HCT116 (cell line): ENCODE measurements around the gene ARHGAP19.

ENCODE experiments used
- CTCF ChIP-seq, 3 experiments: fragments of 200-600 bp in 1 of 3; sonication (generic) in 1 of 3; IDR thresholded peaks in 2 of 3; conservative IDR thresholded peaks in 1 of 3; 2 replicates each; pipeline ENCODE4 v1.5.1; 2012 to 2017; ENCODE audit warnings: low read depth in 2 of 3, low read length in 2 of 3, antibody characterized with exemption in 1 of 3, borderline replicate concordance in 1 of 3, control low read depth in 1 of 3, mild to moderate bottlenecking in 1 of 3, mixed read lengths in 1 of 3, mixed run types in 1 of 3, moderate library complexity in 1 of 3; ENCODE audit not compliant: insufficient read depth in 1 of 3
- ELF1 ChIP-seq: IDR thresholded peaks from 2 replicates; pipeline ENCODE4 v1.6.1; 2012; ENCODE audit warnings: low read depth, borderline replicate concordance
- EZH2 ChIP-seq: fragments of 200-600 bp; sonication (generic); IDR thresholded peaks from 2 replicates; pipeline ENCODE4 v1.6.1; 2017; ENCODE audit warnings: antibody characterized with exemption, mixed run types
- EZH2phosphoT487 ChIP-seq: fragments of 200-600 bp; IDR thresholded peaks from 2 replicates; pipeline ENCODE4 v1.6.1; 2018; ENCODE audit warnings: antibody characterized with exemption, borderline replicate concordance
- JUND ChIP-seq: IDR thresholded peaks from 2 replicates; pipeline ENCODE4 v1.6.1; 2012
- POLR2A ChIP-seq: IDR thresholded peaks from 2 replicates; pipeline ENCODE4 v1.7.0; 2011; ENCODE audit warnings: borderline replicate concordance; ENCODE audit not compliant: insufficient read depth, insufficient read length; ENCODE audit errors: extremely low read depth
- POLR2AphosphoS5 ChIP-seq: IDR thresholded peaks from 2 replicates; pipeline ENCODE4 v1.6.1; 2011; ENCODE audit warnings: mild to moderate bottlenecking, low read depth, low read length, moderate library complexity
- RAD21 ChIP-seq: IDR thresholded peaks from 2 replicates; pipeline ENCODE4 v1.6.1; 2012; ENCODE audit warnings: low read depth, mild to moderate bottlenecking
- REST ChIP-seq: IDR thresholded peaks from 2 replicates; pipeline ENCODE4 v1.6.1; 2012; ENCODE audit warnings: low read depth
- SP1 ChIP-seq: IDR thresholded peaks from 2 replicates; pipeline ENCODE4 v1.6.1; 2012; ENCODE audit warnings: low read depth
- ZFX ChIP-seq: fragments of 450-650 bp; IDR thresholded peaks from 2 replicates; pipeline ENCODE4 v1.6.1; 2017

DNA sequence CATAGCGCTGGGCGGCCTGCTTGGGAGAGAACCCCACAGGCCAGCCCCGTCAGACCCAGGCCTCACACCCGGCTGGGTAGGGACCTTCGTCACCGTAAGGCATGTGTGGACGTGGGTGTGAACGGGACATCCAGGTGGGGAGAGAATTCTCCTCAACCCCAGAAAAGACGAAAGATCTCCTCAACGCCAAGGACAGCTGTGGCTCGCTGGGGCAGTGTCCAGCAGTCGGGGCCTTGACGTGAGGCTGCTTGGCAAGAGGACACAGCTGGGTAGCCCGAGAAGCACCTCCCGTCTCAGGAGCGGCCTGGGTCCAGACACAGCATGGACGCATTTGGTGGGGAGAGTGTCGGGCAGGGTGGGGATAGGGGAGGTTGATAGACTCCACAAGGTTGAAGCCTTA, 105.5 kb downstream of the ARHGAP19 start:
- no peak for TF ChIP-seq POLR2AphosphoS5
- no peak for TF ChIP-seq CTCF (IDR thresholded peaks at IDR 0.05 in 2 of 3, conservative IDR thresholded peaks at IDR 0.05 in 1 of 3; ENCODE audit: borderline replicate concordance in 1 of 3, insufficient read depth in 1 of 3, low read depth in 2 of 3, low read length in 2 of 3)
- no peak for TF ChIP-seq ELF1
- TF ChIP-seq RAD21 = no peak
- TF ChIP-seq SP1 = no peak
- no peak for TF ChIP-seq EZH2phosphoT487
- TF ChIP-seq JUND = no peak
- no peak for TF ChIP-seq REST
- TF ChIP-seq POLR2A = no peak
- no peak for TF ChIP-seq ZFX
- TF ChIP-seq EZH2 = no peak
